IPS-20b (cell line): ENCODE data around the gene ABCF2.

Experiments
- H3K27ac ChIP-seq: one replicate; pipeline ENCODE4 v1.5.1; 2013; ENCODE audit warnings: low read length
- H3K27me3 ChIP-seq: 2 replicates; pipeline ENCODE4 v1.6.1; 2013; ENCODE audit warnings: mild to moderate bottlenecking, low read length, inconsistent platforms; ENCODE audit not compliant: insufficient read depth
- H3K36me3 ChIP-seq: 2 replicates; pipeline ENCODE4 v1.6.1; 2013; ENCODE audit warnings: low read depth, mild to moderate bottlenecking, inconsistent platforms, low read length, moderate library complexity; ENCODE audit not compliant: insufficient read depth
- H3K4me1 ChIP-seq: 2 replicates; pipeline ENCODE4 v1.6.1; 2013; ENCODE audit warnings: mild to moderate bottlenecking, control low read depth, inconsistent platforms, low read length, moderate library complexity; ENCODE audit not compliant: insufficient read depth
- H3K4me3 ChIP-seq: 2 replicates; pipeline ENCODE4 v1.5.1; 2013; ENCODE audit warnings: mild to moderate bottlenecking, low read length, inconsistent platforms
- H3K9ac ChIP-seq: 2 replicates; pipeline ENCODE4 v1.6.1; 2013; ENCODE audit warnings: low read depth, mild to moderate bottlenecking, inconsistent platforms, low read length, moderate library complexity
- H3K9me3 ChIP-seq: 2 replicates; pipeline ENCODE4 v1.6.1; 2013; ENCODE audit warnings: mild to moderate bottlenecking, low read depth, low read length, inconsistent platforms; ENCODE audit not compliant: insufficient read depth

The ABCF2 gene

GRCh38 chr7:151209588-151209987 lies 17.4 kb downstream of the ABCF2 start:
- H3K27me3 ChIP-seq, result no peaks in the 10 kb centered on the region; the same call in 1 of the 2 replicates
- peaks cover 4% of the 10 kb centered on the region; the same call in 1 of the 2 replicates for H3K4me1 ChIP-seq
- no peak overlapping the region for H3K9ac ChIP-seq
- no peak overlapping the region for H3K4me3 ChIP-seq
- no peaks in the 10 kb centered on the region for H3K9me3 ChIP-seq
- H3K36me3 ChIP-seq, result peaks cover 27% of the 10 kb centered on the region
- H3K27ac ChIP-seq, result no peak overlapping the region

- no peak overlapping the region for H3K27ac ChIP-seq
- no peaks in the 10 kb centered on the region; the same call in 1 of the 2 replicates for H3K27me3 ChIP-seq
- peaks cover 15% of the 10 kb centered on the region; the same call in 1 of the 2 replicates for H3K36me3 ChIP-seq
- H3K4me1 ChIP-seq, result peaks cover 4% of the 10 kb centered on the region; the same call in 1 of the 2 replicates
- no peak overlapping the region for H3K9ac ChIP-seq
- H3K4me3 ChIP-seq, result no peak overlapping the region
- H3K9me3 ChIP-seq, result no peaks in the 10 kb centered on the region
Observed at GRCh38 chr7:151208253-151208862, 18.6 kb downstream of the ABCF2 start.

GRCh38 chr7:151207804-151208203 lies 19.2 kb downstream of the ABCF2 start:
- Histone ChIP-seq H3K27me3 (no peaks in the 10 kb centered on the region; the same call in 1 of the 2 replicates), H3K9me3 (no peaks in the 10 kb centered on the region), H3K4me3 (no peak overlapping the region), H3K27ac (no peak overlapping the region), H3K9ac (no peak overlapping the region), H3K36me3 (peaks cover 9% of the 10 kb centered on the region; the same call in 1 of the 2 replicates), H3K4me1 (peaks cover 4% of the 10 kb centered on the region; the same call in 1 of the 2 replicates)

GRCh38 chr7:151207315-151207714 lies 19.7 kb downstream of the ABCF2 start:
- Histone ChIP-seq H3K9me3 (no peaks in the 10 kb centered on the region), H3K36me3 (peaks cover 4% of the 10 kb centered on the region; the same call in 1 of the 2 replicates), H3K9ac (no peak overlapping the region), H3K4me3 (no peak overlapping the region), H3K27me3 (no peaks in the 10 kb centered on the region; the same call in 1 of the 2 replicates), H3K4me1 (peaks cover 4% of the 10 kb centered on the region; the same call in 1 of the 2 replicates), H3K27ac (no peak overlapping the region)

GRCh38 chr7:151206914-151207313 lies 20.1 kb downstream of the ABCF2 start:
- Histone ChIP-seq H3K36me3 (0 out of 2 replicates have a peak, but pooled peaks cover under 1% of the 10 kb centered on the region), H3K27me3 (no peaks in the 10 kb centered on the region; the same call in 1 of the 2 replicates), H3K4me1 (peaks cover 4% of the 10 kb centered on the region; the same call in 1 of the 2 replicates), H3K9ac (no peak overlapping the region), H3K27ac (no peak overlapping the region), H3K4me3 (no peak overlapping the region), H3K9me3 (no peaks in the 10 kb centered on the region)

GRCh38 chr7:151205730-151206129 lies 21.3 kb downstream of the ABCF2 start:
- Histone ChIP-seq H3K27me3 (no peaks in the 10 kb centered on the region; the same call in 1 of the 2 replicates), H3K4me1 (peaks cover 4% of the 10 kb centered on the region; the same call in 1 of the 2 replicates), H3K36me3 (no peaks in the 10 kb centered on the region), H3K9me3 (no peaks in the 10 kb centered on the region), H3K27ac (no peak overlapping the region), H3K9ac (no peak overlapping the region), H3K4me3 (no peak overlapping the region)

- H3K9me3 ChIP-seq, result no peaks in the 10 kb centered on the region
Observed at GRCh38 chr7:151204383-151205032, 22.5 kb downstream of the ABCF2 start.

GRCh38 chr7:151202836-151203235 lies 24.2 kb downstream of the ABCF2 start:
- Histone ChIP-seq H3K27me3 (no peaks in the 10 kb centered on the region; the same call in 1 of the 2 replicates), H3K4me1 (no peaks in the 10 kb centered on the region), H3K36me3 (no peaks in the 10 kb centered on the region), H3K4me3 (no peak overlapping the region), H3K9me3 (no peaks in the 10 kb centered on the region), H3K27ac (no peak overlapping the region), H3K9ac (no peak overlapping the region)

More at GRCh38 chr7:151204383-151205032, 22.5 kb downstream of the ABCF2 start:
- Histone ChIP-seq H3K4me1 (no peaks in the 10 kb centered on the region), H3K27ac (no peak overlapping the region), H3K9ac (no peak overlapping the region), H3K4me3 (no peak overlapping the region), H3K36me3 (no peaks in the 10 kb centered on the region), H3K27me3 (no peaks in the 10 kb centered on the region; the same call in 1 of the 2 replicates)

GRCh38 chr7:151201751-151202150 lies 25.3 kb downstream of the ABCF2 start:
- H3K4me3 ChIP-seq, result no peak overlapping the region
- peaks cover 6% of the 10 kb centered on the region; the same call in 1 of the 2 replicates for H3K27me3 ChIP-seq
- H3K9ac ChIP-seq, result no peak overlapping the region
- H3K9me3 ChIP-seq, result no peaks in the 10 kb centered on the region
- H3K4me1 ChIP-seq, result no peaks in the 10 kb centered on the region
- no peak overlapping the region for H3K27ac ChIP-seq
- no peaks in the 10 kb centered on the region for H3K36me3 ChIP-seq

GRCh38 chr7:151201344-151201743 lies 25.7 kb downstream of the ABCF2 start:
- H3K9ac ChIP-seq, result no peak overlapping the region
- H3K27ac ChIP-seq, result no peak overlapping the region

GRCh38 chr7:151198945-151199848 lies 27.8 kb downstream of the ABCF2 start:
- H3K9ac ChIP-seq, result no peak overlapping the region
- no peak overlapping the region for H3K4me3 ChIP-seq
- no peaks in the 10 kb centered on the region for H3K36me3 ChIP-seq
- H3K27me3 ChIP-seq, result peaks cover 26% of the 10 kb centered on the region
- H3K4me1 ChIP-seq, result no peaks in the 10 kb centered on the region
- H3K27ac ChIP-seq, result no peak overlapping the region
- no peaks in the 10 kb centered on the region for H3K9me3 ChIP-seq

More at GRCh38 chr7:151201344-151201743, 25.7 kb downstream of the ABCF2 start:
- Histone ChIP-seq H3K27me3 (peaks cover 10% of the 10 kb centered on the region; the same call in 1 of the 2 replicates), H3K4me1 (no peaks in the 10 kb centered on the region), H3K36me3 (no peaks in the 10 kb centered on the region), H3K9me3 (no peaks in the 10 kb centered on the region), H3K4me3 (no peak overlapping the region)
